ENCODE data around the gene SVIL. TPM values are rescaled to one million over a fixed set of nuclear protein-coding genes. Genes with fewer than 3 reads are reported as not detected.
A peak's percentile ranks its signal among the peaks of the same experiment; 100 is the strongest.

Gene SVIL
- total RNA-seq, 1 experiment from 2014 or later = 15.3 TPM

GRCh38 chr10:29438271-29438670 lies 196.5 kb downstream of the SVIL start:
- Histone ChIP-seq H3K27me3 (ENCODE audit: insufficient read depth, low read length) (no peaks in the 10 kb centered on the region), H2BK20ac (ENCODE audit: low read depth, low read length, poor library complexity, severe bottlenecking) (no peak overlapping the region), H3K4me1 (ENCODE audit: insufficient read depth, low read length) (no peaks in the 10 kb centered on the region), H2BK12ac (ENCODE audit: insufficient read length, low read depth, low read length) (no peak overlapping the region), H3T11ph (ENCODE audit: low read length) (no peak overlapping the region), H4K8ac (replicated peaks; ENCODE audit: insufficient read length, low read depth, low read length) (no peak overlapping the region), H2BK15ac (ENCODE audit: low read depth, low read length) (no peak overlapping the region), H4K20me1 (ENCODE audit: control insufficient read depth, insufficient read depth, insufficient read length) (no peaks in the 10 kb centered on the region), H2BK5ac (ENCODE audit: insufficient read length, low read length) (no peak overlapping the region), H3K23ac (ENCODE audit: insufficient read length, low read depth, low read length) (no peak overlapping the region), H3K18ac (ENCODE audit: insufficient read length, low read depth, low read length) (no peak overlapping the region), H3K79me2 (ENCODE audit: insufficient read depth, low read length) (no peaks in the 10 kb centered on the region), H3K14ac (ENCODE audit: insufficient read depth, low read length) (no peak overlapping the region), H3K4me2 (ENCODE audit: insufficient read depth, insufficient read length, low read length) (no peak overlapping the region), H2AFZ (ENCODE audit: low read length) (no peak overlapping the region), H2AK5ac (ENCODE audit: insufficient read length, low read length) (no peak overlapping the region), H3K23me2 (ENCODE audit: insufficient read length, low read depth, low read length, poor library complexity, severe bottlenecking) (no peaks in the 10 kb centered on the region), H3K56ac (ENCODE audit: insufficient read length, low read depth, low read length) (no peak overlapping the region), H3K4ac (ENCODE audit: low read depth, low read length) (no peak overlapping the region), H4K5ac (ENCODE audit: insufficient read length, low read depth, low read length) (no peak overlapping the region), H4K91ac (ENCODE audit: insufficient read length, low read depth, low read length) (no peak overlapping the region), H3K9me3 (ENCODE audit: control insufficient read depth, low read depth, low read length) (peaks cover 8% of the 10 kb centered on the region), H2BK120ac (ENCODE audit: low read depth, low read length, poor library complexity, severe bottlenecking) (no peak overlapping the region), H3K79me1 (ENCODE audit: insufficient read depth, low read depth, low read length, poor library complexity, severe bottlenecking) (no peaks in the 10 kb centered on the region), H3K27ac (ENCODE audit: insufficient read length, low read depth, low read length) (no peak overlapping the region), H3K9ac (ENCODE audit: extremely low read depth, insufficient read length, low read length) (no peak overlapping the region)
- no peak for TF ChIP-seq CTCF (conservative IDR thresholded peaks at IDR 0.05)
- H3K4me3 Mint-ChIP-seq = peak overlapping the region; percentile 39 to 49
- DNase-seq = no peak
- no peaks in the 10 kb centered on the region for H3K27me3 Mint-ChIP-seq (ENCODE audit: low read depth)
- peaks cover 19 to 29% of the 10 kb centered on the region in 2 experiments for H3K9me3 Mint-ChIP-seq
- H3K36me3 Mint-ChIP-seq (ENCODE audit: insufficient read depth in 1 of 3, low read depth in 3 of 3) = peaks cover 4 to 25% (median 4%) of the 10 kb centered on the region in 3 experiments; a peak in 6 of 7 replicates
- peak overlapping the region in 1 of 3 experiments; percentile 54; a peak in 2 of 7 replicates for H3K27ac Mint-ChIP-seq
- peaks cover 23 to 55% of the 10 kb centered on the region in 2 experiments for H3K4me1 Mint-ChIP-seq
- WGBS (ENCODE audit: extremely low coverage, insufficient read length, low lambda C conversion rate) = no CpG with 5 or more reads among the region's 9 CpGs
